Loucy (cell line): ENCODE measurements around the gene SP4.

ENCODE experiments used
- H2AFZ ChIP-seq: fragments of 200-600 bp; sonication (generic); 2 replicates; pipeline ENCODE4 v1.6.0; 2016; ENCODE audit warnings: antibody characterized with exemption, mild to moderate bottlenecking, low read length, moderate library complexity
- H3F3A ChIP-seq: fragments of 200-600 bp; 2 replicates; pipeline ENCODE4 v1.6.0; 2016; ENCODE audit warnings: antibody characterized with exemption, low read depth, mild to moderate bottlenecking
- H3K27me3 ChIP-seq: fragments of 200-600 bp; sonication (generic); 2 replicates; pipeline ENCODE4 v1.6.1; 2014; ENCODE audit warnings: low read length, mild to moderate bottlenecking; ENCODE audit not compliant: insufficient read depth, poor library complexity, severe bottlenecking
- H3K36me3 ChIP-seq: fragments of 200-600 bp; sonication (generic); 2 replicates; pipeline ENCODE4 v1.6.1; 2016; ENCODE audit warnings: low read length; ENCODE audit not compliant: insufficient read depth
- H3K4me1 ChIP-seq: fragments of 200-600 bp; sonication (generic); 2 replicates; pipeline ENCODE4 v1.5.1; 2014; ENCODE audit warnings: low read length, mild to moderate bottlenecking; ENCODE audit not compliant: insufficient read depth, poor library complexity, severe bottlenecking
- H3K4me2 ChIP-seq: fragments of 200-600 bp; sonication (generic); 2 replicates; pipeline ENCODE4 v1.6.0; 2014; ENCODE audit warnings: antibody characterized with exemption, low read length, low read depth, mild to moderate bottlenecking; ENCODE audit not compliant: poor library complexity, severe bottlenecking
- H3K4me3 ChIP-seq: fragments of 200-600 bp; sonication (generic); 2 replicates; pipeline ENCODE4 v1.5.1; 2014; ENCODE audit warnings: low read length, mild to moderate bottlenecking, mixed read lengths; ENCODE audit not compliant: poor library complexity, severe bottlenecking
- H3K79me2 ChIP-seq: fragments of 200-600 bp; sonication (generic); 2 replicates; pipeline ENCODE4 v1.6.1; 2014; ENCODE audit warnings: low read length; ENCODE audit not compliant: insufficient read depth
- H3K9ac ChIP-seq: fragments of 200-600 bp; sonication (generic); 2 replicates; pipeline ENCODE4 v1.6.0; 2014; ENCODE audit warnings: mild to moderate bottlenecking, low read depth, low read length, moderate library complexity; ENCODE audit not compliant: poor library complexity, severe bottlenecking
- H3K9me2 ChIP-seq: fragments of 200-600 bp; sonication (generic); replicated peaks from 2 replicates; pipeline ENCODE4 v1.6.1; 2016; ENCODE audit warnings: low read depth, low read length, mixed read lengths
- H3K9me3 ChIP-seq: fragments of 200-600 bp; sonication (generic); 2 replicates; pipeline ENCODE4 v1.6.1; 2014; ENCODE audit warnings: mild to moderate bottlenecking, antibody characterized with exemption, low read length, low read depth; ENCODE audit not compliant: insufficient read depth
- H4K20me1 ChIP-seq: fragments of 200-600 bp; sonication (generic); 2 replicates; pipeline ENCODE4 v1.6.0; 2014; ENCODE audit warnings: antibody characterized with exemption, low read length, mild to moderate bottlenecking; ENCODE audit not compliant: insufficient read depth, poor library complexity, severe bottlenecking
- EZH2phosphoT487 ChIP-seq: fragments of 200-600 bp; IDR thresholded peaks from 2 replicates; pipeline ENCODE4 v1.6.1; 2018; ENCODE audit warnings: antibody characterized with exemption, mild to moderate bottlenecking, moderate library complexity, borderline replicate concordance
- TF ChIP-seq, protein P1 (sequence below): fragments of 200-600 bp; sonication (generic); conservative IDR thresholded peaks from 2 replicates; pipeline ENCODE4 v1.5.1; 2014; ENCODE audit warnings: mild to moderate bottlenecking, antibody characterized with exemption, low read length

The SP4 gene

DNA sequence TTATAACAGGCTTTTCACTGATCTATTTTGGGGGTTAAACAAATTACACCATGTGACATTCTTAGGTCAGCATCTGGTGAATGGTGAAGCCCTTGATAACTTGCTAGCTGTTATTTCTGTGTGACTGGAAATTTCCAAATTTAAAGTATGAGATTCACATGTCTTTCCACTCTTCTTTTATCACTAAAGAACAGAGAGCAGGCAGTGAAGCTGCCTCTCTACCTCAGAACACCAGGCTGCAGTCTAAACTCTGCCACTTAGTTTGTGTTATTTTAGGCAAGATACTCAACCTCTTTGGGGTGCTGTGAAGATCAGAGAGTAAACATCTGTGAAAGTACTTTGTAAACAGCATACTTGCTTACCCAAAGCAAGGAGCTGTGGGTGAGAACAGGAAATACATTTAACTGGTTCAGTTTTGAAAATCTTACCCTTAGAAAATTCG lies 15.5 kb upstream of the SP4 start:
- TF ChIP-seq, protein P1, sequence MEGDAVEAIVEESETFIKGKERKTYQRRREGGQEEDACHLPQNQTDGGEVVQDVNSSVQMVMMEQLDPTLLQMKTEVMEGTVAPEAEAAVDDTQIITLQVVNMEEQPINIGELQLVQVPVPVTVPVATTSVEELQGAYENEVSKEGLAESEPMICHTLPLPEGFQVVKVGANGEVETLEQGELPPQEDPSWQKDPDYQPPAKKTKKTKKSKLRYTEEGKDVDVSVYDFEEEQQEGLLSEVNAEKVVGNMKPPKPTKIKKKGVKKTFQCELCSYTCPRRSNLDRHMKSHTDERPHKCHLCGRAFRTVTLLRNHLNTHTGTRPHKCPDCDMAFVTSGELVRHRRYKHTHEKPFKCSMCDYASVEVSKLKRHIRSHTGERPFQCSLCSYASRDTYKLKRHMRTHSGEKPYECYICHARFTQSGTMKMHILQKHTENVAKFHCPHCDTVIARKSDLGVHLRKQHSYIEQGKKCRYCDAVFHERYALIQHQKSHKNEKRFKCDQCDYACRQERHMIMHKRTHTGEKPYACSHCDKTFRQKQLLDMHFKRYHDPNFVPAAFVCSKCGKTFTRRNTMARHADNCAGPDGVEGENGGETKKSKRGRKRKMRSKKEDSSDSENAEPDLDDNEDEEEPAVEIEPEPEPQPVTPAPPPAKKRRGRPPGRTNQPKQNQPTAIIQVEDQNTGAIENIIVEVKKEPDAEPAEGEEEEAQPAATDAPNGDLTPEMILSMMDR, result no peak
- TF ChIP-seq EZH2phosphoT487, result no peak
- no peak overlapping the region for H3K4me3 ChIP-seq
- no peaks in the 10 kb centered on the region for H4K20me1 ChIP-seq
- H3K4me2 ChIP-seq, result no peak overlapping the region
- no peaks in the 10 kb centered on the region for H3K4me1 ChIP-seq
- H3K79me2 ChIP-seq, result no peaks in the 10 kb centered on the region
- H3K9ac ChIP-seq, result no peak overlapping the region
- no peaks in the 10 kb centered on the region for H3F3A ChIP-seq
- H3K9me3 ChIP-seq, result no peaks in the 10 kb centered on the region
- no peaks in the 10 kb centered on the region for H3K9me2 ChIP-seq
- H2AFZ ChIP-seq, result peak overlapping the region; percentile 67; the same call in 1 of the 2 replicates
- H3K36me3 ChIP-seq, result no peaks in the 10 kb centered on the region
- no peaks in the 10 kb centered on the region for H3K27me3 ChIP-seq

DNA sequence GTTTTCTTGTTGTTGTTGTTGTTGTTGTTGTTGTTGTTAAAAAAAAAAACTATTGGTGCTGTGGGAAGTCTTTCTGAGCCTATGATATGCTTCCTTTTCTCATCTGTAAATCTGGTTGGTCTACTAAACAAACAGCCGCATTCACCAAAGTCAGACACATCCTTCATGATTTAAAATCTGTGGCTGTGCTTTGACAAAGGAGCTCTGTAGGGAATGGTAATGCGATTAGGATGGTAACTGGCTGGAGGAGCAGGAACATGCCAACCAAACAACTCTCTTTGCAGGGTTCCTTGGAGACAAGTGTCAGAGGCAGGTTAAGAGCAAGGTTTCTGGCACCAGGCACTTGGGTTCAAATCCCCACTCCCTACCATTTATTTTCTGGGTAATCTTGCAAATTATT lies 14.9 kb upstream of the SP4 start:
- Histone ChIP-seq H3K9ac (no peak overlapping the region), H3K9me3 (no peaks in the 10 kb centered on the region), H2AFZ (no peak overlapping the region; the same call in 1 of the 2 replicates), H3F3A (no peaks in the 10 kb centered on the region), H3K4me3 (no peak overlapping the region), H4K20me1 (no peaks in the 10 kb centered on the region), H3K4me1 (no peaks in the 10 kb centered on the region), H3K79me2 (no peaks in the 10 kb centered on the region), H3K27me3 (no peaks in the 10 kb centered on the region), H3K4me2 (no peak overlapping the region), H3K9me2 (no peaks in the 10 kb centered on the region), H3K36me3 (no peaks in the 10 kb centered on the region)
- no peak for TF ChIP-seq EZH2phosphoT487
- TF ChIP-seq, protein P1, result no peak

DNA sequence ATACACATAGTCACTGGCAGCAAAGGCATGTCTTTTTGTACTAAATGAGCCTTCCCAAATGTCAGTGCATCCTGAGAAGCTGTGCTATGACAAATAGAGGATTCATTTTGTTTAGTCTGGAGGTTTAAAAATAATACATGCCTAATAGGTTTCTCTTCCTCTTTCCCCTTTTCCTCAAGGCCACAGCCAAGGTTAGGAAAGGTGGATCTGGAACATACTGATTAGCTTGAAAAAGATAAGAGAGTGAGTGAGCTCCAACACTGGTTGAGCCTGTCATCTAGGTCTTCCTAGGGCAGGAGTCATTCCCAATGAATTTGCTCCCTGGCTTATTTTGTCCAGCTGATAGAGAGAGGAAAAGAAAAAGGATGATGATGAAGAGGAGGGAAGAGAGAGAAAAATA lies 14.4 kb upstream of the SP4 start:
- H3K9ac ChIP-seq, result no peak overlapping the region
- H3K4me2 ChIP-seq, result no peak overlapping the region
- no peaks in the 10 kb centered on the region for H3K9me2 ChIP-seq
- no peak overlapping the region for H3K4me3 ChIP-seq
- no peak overlapping the region for H2AFZ ChIP-seq
- H3F3A ChIP-seq, result no peaks in the 10 kb centered on the region
- TF ChIP-seq, protein P1, result no peak
- TF ChIP-seq EZH2phosphoT487, result no peak
- H3K79me2 ChIP-seq, result no peaks in the 10 kb centered on the region
- H4K20me1 ChIP-seq, result no peaks in the 10 kb centered on the region
- H3K36me3 ChIP-seq, result no peaks in the 10 kb centered on the region
- no peaks in the 10 kb centered on the region for H3K4me1 ChIP-seq
- no peaks in the 10 kb centered on the region for H3K27me3 ChIP-seq
- H3K9me3 ChIP-seq, result no peaks in the 10 kb centered on the region
